ENCODE results near the gene CPSF7.

- TF ChIP-seq, protein P1, sequence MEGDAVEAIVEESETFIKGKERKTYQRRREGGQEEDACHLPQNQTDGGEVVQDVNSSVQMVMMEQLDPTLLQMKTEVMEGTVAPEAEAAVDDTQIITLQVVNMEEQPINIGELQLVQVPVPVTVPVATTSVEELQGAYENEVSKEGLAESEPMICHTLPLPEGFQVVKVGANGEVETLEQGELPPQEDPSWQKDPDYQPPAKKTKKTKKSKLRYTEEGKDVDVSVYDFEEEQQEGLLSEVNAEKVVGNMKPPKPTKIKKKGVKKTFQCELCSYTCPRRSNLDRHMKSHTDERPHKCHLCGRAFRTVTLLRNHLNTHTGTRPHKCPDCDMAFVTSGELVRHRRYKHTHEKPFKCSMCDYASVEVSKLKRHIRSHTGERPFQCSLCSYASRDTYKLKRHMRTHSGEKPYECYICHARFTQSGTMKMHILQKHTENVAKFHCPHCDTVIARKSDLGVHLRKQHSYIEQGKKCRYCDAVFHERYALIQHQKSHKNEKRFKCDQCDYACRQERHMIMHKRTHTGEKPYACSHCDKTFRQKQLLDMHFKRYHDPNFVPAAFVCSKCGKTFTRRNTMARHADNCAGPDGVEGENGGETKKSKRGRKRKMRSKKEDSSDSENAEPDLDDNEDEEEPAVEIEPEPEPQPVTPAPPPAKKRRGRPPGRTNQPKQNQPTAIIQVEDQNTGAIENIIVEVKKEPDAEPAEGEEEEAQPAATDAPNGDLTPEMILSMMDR (IDR thresholded peaks at IDR 0.05), result no peak
- TF ChIP-seq POLR2AphosphoS5 (IDR thresholded peaks at IDR 0.05), result no peak
Measured at GRCh38 chr11:61454520-61454919, 24.7 kb upstream of the CPSF7 start.
